IgD-negative memory B cell (primary cell): ENCODE measurements around the gene CEP89. TPM values are rescaled to one million over a fixed set of nuclear protein-coding genes. Genes with fewer than 3 reads are reported as not detected.
"Not testable (repeated sequence)": the region's sequence is repeated elsewhere in the genome, so short reads cannot be mapped to it uniquely, and the experiment has no call there.

Source experiments
- H3K27ac Mint-ChIP-seq, 3 donors: one replicate each; pipeline ENCODE4 v1.8.0; 2020 to 2022; ENCODE audit warnings: mild to moderate bottlenecking in 3 of 3, mixed read lengths in 3 of 3, moderate library complexity in 1 of 3
- H3K27me3 Mint-ChIP-seq: one replicate; pipeline ENCODE4 v1.8.0; 2021; ENCODE audit warnings: mixed read lengths
- H3K36me3 Mint-ChIP-seq: one replicate; pipeline ENCODE4 v1.8.0; 2020; ENCODE audit warnings: mild to moderate bottlenecking, mixed read lengths
- H3K4me1 Mint-ChIP-seq, 3 donors: one replicate each; pipeline ENCODE4 v1.8.0; 2020 to 2022; ENCODE audit warnings: mixed read lengths in 3 of 3, mild to moderate bottlenecking in 1 of 3
- H3K4me3 Mint-ChIP-seq, 4 donors: one replicate each; pipeline ENCODE4 v1.8.0; 2020 to 2022; ENCODE audit warnings: mild to moderate bottlenecking in 4 of 4, mixed read lengths in 4 of 4, moderate library complexity in 3 of 4
- H3K9me3 Mint-ChIP-seq, 3 donors: one replicate each; pipeline ENCODE4 v1.8.0; 2020 to 2021; ENCODE audit warnings: mixed read lengths in 3 of 3, mild to moderate bottlenecking in 1 of 3
- polyA plus RNA-seq: library from polyadenylated mRNA; unstranded; fragments of 300-500 nt; fragmentation: Illumina TruSeq; gene quantifications from one replicate; pipeline ENCODE4 v1.2.3, GENCODE V29; 2021

CEP89 gene
- 11.8 TPM for polyA plus RNA-seq

DNA sequence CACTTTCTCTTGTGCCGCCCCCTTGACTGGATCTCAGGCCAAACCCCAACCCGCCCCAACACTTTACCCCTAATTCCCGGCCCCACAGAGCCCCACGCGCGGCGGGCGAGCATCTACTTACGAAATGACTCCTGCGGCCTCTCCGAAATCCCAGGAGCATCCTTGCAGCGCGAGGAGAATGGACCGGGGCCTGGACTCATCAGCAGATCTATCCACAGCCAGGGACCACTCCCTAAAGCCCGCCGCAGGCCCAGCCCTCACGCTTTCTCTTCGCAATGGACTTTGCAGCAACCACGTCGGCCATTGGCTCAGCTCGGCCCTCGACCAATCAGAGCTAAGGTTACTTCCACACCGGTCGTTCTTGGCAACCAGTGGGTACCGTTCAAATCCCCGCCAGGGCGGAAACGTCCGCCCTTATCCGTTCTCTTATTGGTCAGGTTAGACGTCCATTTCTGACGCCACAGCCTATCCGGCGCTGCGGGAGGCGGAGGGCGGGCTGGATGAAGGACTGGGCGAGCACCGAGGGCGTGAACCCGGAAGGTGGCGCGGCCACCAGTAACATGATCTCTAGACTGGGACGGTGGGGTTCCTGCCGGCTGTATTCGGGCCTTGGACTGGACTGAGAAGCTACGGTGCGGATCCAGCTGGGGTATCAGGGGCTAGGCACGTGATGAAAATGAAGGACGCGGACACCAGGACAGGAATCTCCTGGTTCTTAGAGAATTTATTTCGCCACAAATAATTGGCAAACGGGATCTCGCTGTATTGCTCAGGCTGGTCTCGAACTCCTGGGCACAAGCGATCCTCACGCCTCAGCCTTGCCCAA lies at the start of gene CEP89, which contains the start of gene FAAP24:
CEP89 (minus strand) TSS at position 244 of the 826 bp plus-strand sequence; CDS start at position 160, 84 bp downstream.
FAAP24 (plus strand) TSS at position 528 of the 826 bp plus-strand sequence. CDS start 955 bp downstream, outside the sequence.
- Mint-ChIP-seq H3K36me3 (peaks cover 4% of the 10 kb centered on the region), H3K9me3 (no peaks in the 10 kb centered on the region), H3K27me3 (no peaks in the 10 kb centered on the region), H3K4me1 (peaks cover 12 to 17% (median 12%) of the 10 kb centered on the region in 3 donors), H3K27ac (peak within 1 kb of the TSS; percentile 89 to 98 (median 95)), H3K4me3 (peak within 1 kb of the TSS; percentile 96 to 99 (median 98))

DNA sequence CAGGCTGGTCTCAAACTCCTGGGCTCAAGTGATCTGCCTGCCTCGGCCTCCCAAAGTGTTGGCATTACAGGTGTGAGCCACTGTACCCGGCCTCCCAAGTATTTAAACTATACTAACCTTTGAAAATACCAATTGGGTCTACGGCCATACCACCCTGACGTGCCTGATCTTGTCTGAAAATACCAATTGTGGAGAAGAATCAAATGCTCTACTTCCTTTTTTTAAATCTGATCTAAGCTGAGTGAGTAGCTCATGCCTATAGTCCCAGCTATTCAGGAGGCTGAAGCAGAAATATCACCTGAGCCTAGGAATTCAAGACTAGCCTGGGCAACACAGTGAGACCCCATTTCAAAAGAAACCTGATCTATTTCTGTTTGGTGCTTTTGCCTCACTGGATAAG lies 39.1 kb upstream of the CEP89 start:
- not testable (repeated sequence) for H3K27me3 Mint-ChIP-seq, H3K4me3 Mint-ChIP-seq, H3K27ac Mint-ChIP-seq

DNA sequence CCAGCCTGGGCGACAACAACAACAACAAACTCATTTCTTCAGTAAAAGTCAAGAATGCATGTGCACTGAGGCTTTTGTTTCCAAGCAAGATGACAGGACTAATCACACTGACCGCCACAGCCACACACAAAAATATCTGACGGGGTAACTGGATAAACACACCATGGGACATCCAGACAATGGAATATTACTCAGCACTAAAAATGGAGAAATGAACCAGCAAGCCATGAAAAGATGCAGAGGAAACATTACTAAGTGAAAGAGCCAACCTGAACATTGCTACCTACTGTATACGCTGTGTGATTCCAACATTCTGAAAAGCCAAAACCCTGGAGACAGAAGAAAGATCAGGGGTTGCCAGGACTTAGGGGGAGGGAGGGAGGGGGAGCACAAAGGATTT lies 37.0 kb upstream of the CEP89 start:
- Mint-ChIP-seq H3K36me3 (peaks cover 11% of the 10 kb centered on the region), H3K27ac (no peak overlapping the region)

More for the DNA sequence above, 39.1 kb upstream of the CEP89 start:
- not testable (repeated sequence) for H3K4me1 Mint-ChIP-seq, H3K36me3 Mint-ChIP-seq, H3K9me3 Mint-ChIP-seq

DNA sequence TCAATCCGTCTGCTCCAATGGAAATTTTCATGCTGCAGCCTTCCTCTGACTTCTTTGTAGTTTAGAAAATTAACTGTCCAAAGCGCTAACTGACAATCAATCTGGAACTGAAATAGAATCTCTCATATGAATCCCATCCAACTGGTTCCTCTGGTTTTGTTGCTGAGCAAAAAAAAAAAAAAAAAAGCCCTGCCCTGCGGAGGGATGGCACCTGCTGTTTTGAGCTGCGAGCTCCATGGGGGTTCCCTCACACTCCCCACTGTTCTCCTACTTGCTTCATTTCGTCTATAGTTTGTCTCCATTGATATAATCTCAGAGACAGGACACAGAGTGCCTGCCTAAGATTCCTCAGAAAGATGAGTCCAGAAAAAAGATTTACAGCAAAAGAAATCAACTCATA lies 33.7 kb upstream of the CEP89 start:
- H3K4me3 Mint-ChIP-seq: no peak overlapping the region
- no peak overlapping the region for H3K27ac Mint-ChIP-seq

More for the DNA sequence above, 37.0 kb upstream of the CEP89 start:
- no peak overlapping the region for H3K4me3 Mint-ChIP-seq
- H3K4me1 Mint-ChIP-seq: peaks cover 0 to 2% (median 0%) of the 10 kb centered on the region in 3 donors
- H3K9me3 Mint-ChIP-seq: peaks cover 0 to 2% (median 0%) of the 10 kb centered on the region in 3 donors
- no peaks in the 10 kb centered on the region for H3K27me3 Mint-ChIP-seq

DNA sequence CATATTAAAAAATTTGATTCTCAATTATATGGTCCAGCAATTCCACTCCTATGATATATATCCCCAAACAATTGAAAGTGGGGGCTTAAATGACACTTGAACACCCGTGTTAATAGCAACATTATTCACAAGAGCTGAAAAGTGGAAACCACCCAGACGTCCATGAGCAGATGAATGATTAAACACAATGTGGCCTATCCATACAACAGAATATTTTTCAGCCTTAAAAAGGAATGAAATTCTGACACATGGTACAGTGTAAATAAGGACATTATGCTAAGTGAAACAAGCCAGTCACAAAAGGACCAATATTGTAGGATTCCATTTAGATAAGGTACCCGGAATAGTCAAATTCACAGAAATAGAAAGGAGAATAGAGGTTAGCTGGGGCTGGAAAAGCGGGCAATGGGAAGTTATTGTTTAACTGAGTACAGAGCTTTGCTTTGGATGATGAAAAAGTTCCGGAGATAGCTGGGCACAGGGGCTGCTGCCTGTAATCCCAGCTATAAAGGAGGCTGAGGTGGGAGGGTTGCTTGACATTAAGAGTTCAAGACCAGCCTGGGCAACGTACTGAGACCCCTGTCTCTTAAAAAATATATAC lies 31.8 kb upstream of the CEP89 start:
- H3K36me3 Mint-ChIP-seq, H3K27ac Mint-ChIP-seq, H3K4me3 Mint-ChIP-seq, H3K4me1 Mint-ChIP-seq, H3K27me3 Mint-ChIP-seq, H3K9me3 Mint-ChIP-seq: not testable (repeated sequence)

More for the DNA sequence above, 33.7 kb upstream of the CEP89 start:
- Mint-ChIP-seq H3K4me1 (peaks cover 3 to 4% (median 4%) of the 10 kb centered on the region in 3 donors), H3K36me3 (peaks cover 4% of the 10 kb centered on the region), H3K27me3 (no peaks in the 10 kb centered on the region), H3K9me3 (peaks cover 0 to 2% (median 0%) of the 10 kb centered on the region in 3 donors)

DNA sequence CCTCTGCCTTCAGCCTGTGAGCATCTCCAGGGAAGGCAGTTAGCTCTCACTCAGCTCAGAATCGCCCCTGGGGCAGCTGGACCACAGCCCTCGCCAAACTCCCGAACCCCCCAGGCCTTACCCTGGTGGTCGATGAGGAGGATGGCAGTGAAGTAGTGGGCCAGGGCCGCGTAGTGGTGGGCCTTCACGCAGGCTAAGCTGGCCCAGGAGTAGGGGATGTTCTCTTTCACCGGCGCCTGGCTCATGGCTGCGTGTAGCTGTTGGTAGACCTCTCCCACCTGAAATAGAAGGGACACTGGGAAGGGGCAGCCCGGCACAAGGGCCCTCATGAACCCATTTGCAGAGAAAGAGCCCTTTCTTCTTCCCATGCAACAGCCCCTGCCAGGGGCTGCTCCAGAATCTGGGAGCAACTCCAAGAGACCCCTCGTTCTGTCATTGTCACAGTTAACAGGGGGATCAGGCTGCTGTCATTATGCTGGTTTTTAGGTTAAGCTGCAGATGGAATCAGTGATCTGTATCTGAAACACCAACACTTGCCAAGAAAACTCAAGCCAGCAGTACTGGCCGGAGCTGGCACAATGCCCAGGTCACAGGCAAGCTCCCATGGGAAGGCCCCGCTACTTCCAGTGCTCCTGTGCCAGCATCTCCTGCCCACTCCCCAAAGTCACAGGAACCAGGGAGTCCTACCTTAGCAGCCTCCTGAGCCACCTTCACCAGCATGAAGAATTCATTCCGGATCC lies 30.5 kb upstream of the CEP89 start:
- not testable (repeated sequence) for H3K9me3 Mint-ChIP-seq, H3K27ac Mint-ChIP-seq, H3K4me3 Mint-ChIP-seq, H3K27me3 Mint-ChIP-seq, H3K4me1 Mint-ChIP-seq, H3K36me3 Mint-ChIP-seq

DNA sequence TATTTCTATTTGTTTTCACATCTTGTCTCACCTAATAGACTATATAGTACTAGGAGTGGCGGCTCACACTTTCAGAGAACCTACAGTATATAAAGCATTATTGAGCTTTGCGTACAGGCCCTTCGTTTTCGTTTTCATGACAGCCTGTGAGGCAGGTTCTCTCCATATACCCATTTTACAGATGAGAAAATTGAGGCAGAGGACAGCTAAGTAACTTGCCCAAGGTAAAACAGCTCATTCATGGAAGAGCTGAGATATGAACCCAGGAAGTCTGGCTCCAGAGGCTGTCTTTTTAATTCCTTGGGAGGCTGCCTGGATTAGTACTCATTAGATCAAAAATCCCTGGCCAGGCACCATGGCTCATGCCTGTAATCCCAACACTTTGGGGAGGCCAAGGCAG lies 29.2 kb upstream of the CEP89 start:
- peaks cover 4% of the 10 kb centered on the region for H3K36me3 Mint-ChIP-seq
- H3K27ac Mint-ChIP-seq: no peak overlapping the region
- no peaks in the 10 kb centered on the region for H3K9me3 Mint-ChIP-seq
- no peaks in the 10 kb centered on the region for H3K27me3 Mint-ChIP-seq
- H3K4me3 Mint-ChIP-seq: peak overlapping the region in 1 of 4 donors; percentile 40
- H3K4me1 Mint-ChIP-seq: peaks cover 3 to 6% (median 5%) of the 10 kb centered on the region in 3 donors

DNA sequence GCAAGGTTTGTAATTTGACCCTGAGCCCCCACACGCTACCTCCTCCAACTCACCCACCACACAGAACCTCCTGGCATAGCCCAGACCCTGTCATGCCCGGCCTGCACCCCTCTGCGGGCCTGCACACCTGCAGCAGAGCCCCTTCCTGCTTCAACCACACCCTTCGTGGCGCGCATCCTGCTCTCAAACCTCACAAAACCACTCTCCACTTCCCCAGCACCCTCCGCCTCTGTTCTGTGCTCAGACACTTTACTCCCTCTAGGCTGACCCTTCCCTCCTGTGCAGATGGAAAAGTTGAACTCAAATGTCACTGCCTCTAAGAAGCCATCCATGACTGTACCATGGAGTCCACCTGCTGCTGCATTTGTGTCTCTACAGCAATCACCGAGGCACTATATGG lies 28.8 kb upstream of the CEP89 start:
- no peaks in the 10 kb centered on the region for H3K27me3 Mint-ChIP-seq
- no peak overlapping the region for H3K27ac Mint-ChIP-seq
- H3K36me3 Mint-ChIP-seq: peaks cover 3% of the 10 kb centered on the region
- peak overlapping the region in 1 of 4 donors; percentile 40 for H3K4me3 Mint-ChIP-seq
- no peaks in the 10 kb centered on the region for H3K9me3 Mint-ChIP-seq
- H3K4me1 Mint-ChIP-seq: peaks cover 3 to 6% (median 3%) of the 10 kb centered on the region in 3 donors

DNA sequence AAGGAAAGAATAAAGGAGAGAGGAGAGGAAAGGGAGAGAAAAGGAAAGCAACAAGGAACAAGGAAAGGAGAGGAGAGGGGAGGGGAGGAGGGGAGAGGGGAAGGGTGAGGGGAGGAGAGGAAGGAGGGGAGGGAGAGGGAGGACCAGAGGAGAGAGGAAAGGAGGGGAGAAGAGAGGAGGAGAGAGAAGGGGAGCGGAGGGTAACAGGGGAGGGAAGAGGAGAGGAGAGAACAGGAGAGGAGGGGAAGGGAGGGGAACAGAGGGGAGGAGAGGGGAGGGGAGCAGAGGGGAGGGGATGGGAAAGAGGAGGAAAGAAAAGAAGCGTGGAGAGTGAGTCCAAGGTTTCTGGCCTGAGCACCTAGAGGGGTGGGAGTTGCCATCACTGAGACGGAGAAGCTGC lies 27.0 kb upstream of the CEP89 start:
- Mint-ChIP-seq H3K9me3 (no peaks in the 10 kb centered on the region), H3K4me1 (peaks cover 3 to 6% (median 3%) of the 10 kb centered on the region in 3 donors), H3K27ac (no peak overlapping the region), H3K4me3 (no peak overlapping the region), H3K27me3 (no peaks in the 10 kb centered on the region), H3K36me3 (peaks cover 3% of the 10 kb centered on the region)

DNA sequence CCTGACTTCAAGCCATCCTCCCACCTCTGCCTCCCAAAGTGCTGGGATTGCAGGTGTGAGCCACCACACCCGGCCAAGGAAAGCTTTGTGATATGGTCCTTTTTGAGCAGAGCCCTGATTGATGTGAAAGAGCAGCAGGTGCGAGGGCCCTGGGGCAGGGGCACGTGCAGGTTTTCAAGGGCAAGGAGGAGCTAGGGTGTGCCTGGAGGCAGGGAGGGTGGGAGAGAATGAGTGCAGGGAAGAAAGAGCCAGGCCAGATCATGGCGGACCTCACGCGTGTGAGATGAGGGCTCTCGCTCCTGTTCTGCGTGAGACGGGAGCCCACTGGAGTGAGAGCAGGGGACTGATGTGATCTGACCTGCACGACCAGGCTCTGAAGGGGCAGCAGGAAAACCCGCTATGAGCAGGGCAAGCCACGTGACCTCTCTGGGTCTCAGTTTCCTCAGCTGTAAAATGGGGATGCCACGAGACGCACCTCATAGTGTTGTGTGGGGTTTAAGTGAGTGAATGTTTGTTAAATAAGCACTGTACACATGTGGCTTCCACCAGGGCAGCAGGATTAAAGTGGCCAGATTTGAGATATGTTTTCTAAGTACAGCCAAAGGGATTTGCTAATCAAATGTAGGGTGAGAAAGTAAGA lies 26.1 kb upstream of the CEP89 start:
- H3K4me1 Mint-ChIP-seq: peaks cover 3 to 6% (median 3%) of the 10 kb centered on the region in 3 donors
- no peak overlapping the region for H3K27ac Mint-ChIP-seq
- no peak overlapping the region for H3K4me3 Mint-ChIP-seq
- H3K36me3 Mint-ChIP-seq: peaks cover 3% of the 10 kb centered on the region
- no peaks in the 10 kb centered on the region for H3K27me3 Mint-ChIP-seq
- no peaks in the 10 kb centered on the region for H3K9me3 Mint-ChIP-seq

DNA sequence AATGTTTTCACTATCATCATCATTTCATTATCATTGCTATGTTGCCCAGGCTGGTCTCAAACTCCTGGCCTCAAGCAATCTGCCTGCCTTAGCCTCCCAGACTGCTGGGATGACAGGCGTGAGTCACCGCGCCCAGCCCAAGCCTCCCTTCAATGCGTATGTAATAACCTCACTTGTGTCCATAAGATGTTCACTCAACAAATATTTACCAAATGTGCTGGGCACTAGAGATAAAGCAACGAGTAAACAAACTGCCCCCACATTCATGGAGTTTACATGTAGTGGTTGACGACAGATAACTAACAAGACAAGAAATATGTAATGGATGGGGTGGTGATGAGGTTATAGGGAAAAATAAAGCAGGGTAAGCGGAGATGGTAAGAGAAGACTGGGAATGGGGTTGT lies 25.3 kb upstream of the CEP89 start:
- H3K4me1 Mint-ChIP-seq, H3K36me3 Mint-ChIP-seq, H3K4me3 Mint-ChIP-seq, H3K9me3 Mint-ChIP-seq, H3K27me3 Mint-ChIP-seq: not testable (repeated sequence)
- peak overlapping the region in 1 of 3 donors; percentile 19 for H3K27ac Mint-ChIP-seq

DNA sequence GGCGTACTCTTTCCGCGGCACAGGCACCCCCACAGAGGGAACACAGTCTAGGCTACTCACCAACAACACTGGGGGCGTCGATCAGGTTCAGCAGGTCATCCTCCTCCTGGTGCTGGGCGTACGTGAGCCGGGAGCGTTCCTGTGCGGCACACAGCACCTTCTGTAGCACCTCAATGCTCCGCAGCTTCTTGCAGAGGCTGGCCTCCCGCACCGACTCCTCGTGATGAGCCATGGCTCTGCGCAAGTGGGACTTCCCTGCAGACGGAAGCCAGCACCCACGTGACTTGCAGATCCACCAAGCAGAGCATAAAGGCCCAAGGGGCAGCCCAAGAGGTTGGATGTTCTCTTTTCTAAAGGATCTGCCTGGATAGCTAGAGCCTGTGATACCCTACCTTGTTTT lies 24.2 kb upstream of the CEP89 start:
- not testable (repeated sequence) for H3K36me3 Mint-ChIP-seq, H3K4me3 Mint-ChIP-seq, H3K27ac Mint-ChIP-seq, H3K4me1 Mint-ChIP-seq, H3K27me3 Mint-ChIP-seq, H3K9me3 Mint-ChIP-seq

DNA sequence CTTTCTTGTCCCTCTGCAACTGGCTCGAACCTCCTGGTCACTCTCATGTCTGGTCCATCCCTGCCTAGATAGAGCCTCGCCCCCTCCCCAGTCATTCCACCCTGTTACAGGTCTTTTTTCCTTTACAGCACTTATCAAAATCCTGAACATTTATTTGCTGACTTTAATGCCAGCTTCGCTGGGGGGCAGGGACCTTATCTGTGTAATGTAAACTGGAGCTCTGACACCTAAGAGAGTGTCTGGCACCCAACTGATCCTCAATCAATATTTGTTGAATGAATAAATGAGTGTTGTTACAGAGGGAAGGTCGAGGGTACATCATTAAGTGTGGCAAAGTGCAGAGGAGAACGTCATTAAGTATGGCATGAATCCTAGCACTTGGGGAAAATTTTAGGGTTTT lies 17.0 kb upstream of the CEP89 start:
- no peak overlapping the region for H3K27ac Mint-ChIP-seq
- H3K4me3 Mint-ChIP-seq: no peak overlapping the region
- no peaks in the 10 kb centered on the region for H3K27me3 Mint-ChIP-seq

DNA sequence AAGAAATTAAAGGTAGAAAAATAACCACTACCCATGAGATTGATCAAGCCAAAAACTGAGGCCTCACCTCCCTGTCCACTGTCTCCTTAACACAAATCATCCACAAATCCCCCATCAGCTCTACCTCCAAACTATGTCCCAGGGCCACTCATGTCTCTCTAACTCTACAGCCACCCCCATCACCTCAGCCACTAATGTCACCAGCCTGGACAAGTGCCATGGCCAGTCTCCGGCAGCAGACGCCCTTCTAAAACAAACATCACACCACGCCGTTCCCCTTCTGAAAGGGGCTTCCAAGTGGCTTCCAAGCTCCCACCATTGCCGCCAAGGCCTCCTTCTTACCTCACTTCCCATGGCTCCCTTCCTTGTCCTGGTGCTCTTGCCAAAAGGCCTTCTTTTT lies 16.5 kb upstream of the CEP89 start:
- H3K27me3 Mint-ChIP-seq, H3K9me3 Mint-ChIP-seq, H3K4me3 Mint-ChIP-seq, H3K27ac Mint-ChIP-seq, H3K4me1 Mint-ChIP-seq: not testable (repeated sequence)
- H3K36me3 Mint-ChIP-seq: peaks cover 11% of the 10 kb centered on the region

More for the DNA sequence above, 17.0 kb upstream of the CEP89 start:
- H3K9me3 Mint-ChIP-seq: peaks cover 0 to 2% (median 0%) of the 10 kb centered on the region in 3 donors
- peaks cover 11% of the 10 kb centered on the region for H3K36me3 Mint-ChIP-seq
- H3K4me1 Mint-ChIP-seq: peaks cover 0 to 2% (median 0%) of the 10 kb centered on the region in 3 donors

DNA sequence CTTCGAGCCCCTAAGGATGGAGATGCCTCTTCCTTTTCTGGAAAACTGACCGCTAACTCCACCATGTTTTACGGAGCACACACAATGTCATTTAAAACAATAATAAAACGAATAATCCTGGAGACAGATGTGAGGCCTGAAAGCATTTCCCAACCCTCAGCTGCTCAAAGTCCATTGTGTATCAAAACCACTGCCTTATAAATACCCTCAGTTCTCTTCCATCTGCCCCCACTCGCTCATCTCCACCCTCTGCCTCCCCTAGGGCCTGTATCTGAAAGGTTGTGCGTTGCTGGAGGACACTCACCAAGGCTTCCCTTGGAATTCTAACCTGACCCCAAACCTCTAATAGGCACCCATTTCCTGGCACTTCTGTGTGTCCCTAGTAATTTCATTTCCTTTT lies 10.7 kb upstream of the CEP89 start:
- not testable (repeated sequence) for H3K4me1 Mint-ChIP-seq, H3K27me3 Mint-ChIP-seq, H3K36me3 Mint-ChIP-seq, H3K9me3 Mint-ChIP-seq, H3K27ac Mint-ChIP-seq, H3K4me3 Mint-ChIP-seq
